Neuronal stem cell (in vitro differentiated cells): ENCODE results near the gene SYNGR3.
"Not testable (repeated sequence)": the region's sequence is repeated elsewhere in the genome, so short reads cannot be mapped to it uniquely, and the experiment has no call there.

Source experiments
- DNase-seq: peaks from one replicate; pipeline ENCODE4 v3.0.0-alpha.2; 2013; ENCODE audit warnings: low spot score
- H2AFZ ChIP-seq: one replicate; pipeline ENCODE4 v1.6.1; 2013; ENCODE audit warnings: mild to moderate bottlenecking, low read length, inconsistent platforms
- H2AK5ac ChIP-seq: 2 replicates; pipeline ENCODE4 v1.6.1; 2013; ENCODE audit warnings: low read depth, mild to moderate bottlenecking, inconsistent platforms, low read length, moderate library complexity, mixed read lengths
- H2BK120ac ChIP-seq: 2 replicates; pipeline ENCODE4 v1.6.1; 2013; ENCODE audit warnings: low read depth, mild to moderate bottlenecking, inconsistent platforms, low read length, moderate library complexity, mixed read lengths
- H2BK12ac ChIP-seq: one replicate; pipeline ENCODE4 v1.6.1; 2013; ENCODE audit warnings: low read length, inconsistent platforms
- H2BK15ac ChIP-seq: 2 replicates; pipeline ENCODE4 v1.6.1; 2013; ENCODE audit warnings: mild to moderate bottlenecking, low read length, inconsistent platforms, mixed read lengths
- H2BK5ac ChIP-seq: one replicate; pipeline ENCODE4 v1.6.1; 2013; ENCODE audit warnings: inconsistent platforms, mild to moderate bottlenecking, low read length, moderate library complexity
- H3K14ac ChIP-seq: one replicate; pipeline ENCODE4 v1.6.1; 2013; ENCODE audit warnings: low read length, inconsistent platforms
- H3K18ac ChIP-seq: 2 replicates; pipeline ENCODE4 v1.6.1; 2013; ENCODE audit warnings: low read length, inconsistent platforms
- H3K23ac ChIP-seq: 2 replicates; pipeline ENCODE4 v1.6.1; 2013; ENCODE audit warnings: low read depth, mild to moderate bottlenecking, mixed read lengths, low read length, inconsistent platforms; ENCODE audit not compliant: poor library complexity
- H3K27ac ChIP-seq: replicated peaks from 3 replicates; pipeline ENCODE4 v1.5.1; 2013; ENCODE audit warnings: low read length, inconsistent platforms
- H3K27me3 ChIP-seq, 3 experiments: 2 replicates each; pipeline ENCODE4 v1.6.1; 2013; ENCODE audit warnings: low read length in 3 of 3, mild to moderate bottlenecking in 2 of 3, inconsistent platforms in 1 of 3, low read depth in 1 of 3, mixed read lengths in 1 of 3, moderate library complexity in 1 of 3; ENCODE audit not compliant: control insufficient read depth in 3 of 3, insufficient read depth in 3 of 3
- H3K36me3 ChIP-seq, 2 donors: replicated peaks in 1 of 2; 2 replicates each; pipeline ENCODE4 v1.6.1; 2013; ENCODE audit warnings: low read length in 2 of 2; ENCODE audit not compliant: control insufficient read depth in 2 of 2, insufficient read depth in 2 of 2
- H3K4ac ChIP-seq: 2 replicates; pipeline ENCODE4 v1.6.1; 2013; ENCODE audit warnings: inconsistent platforms, mild to moderate bottlenecking, low read length, moderate library complexity
- H3K4me1 ChIP-seq, 2 donors: 1 replicate in 1 of 2; 2 replicates in 1 of 2; pipeline ENCODE4 v1.6.1; 2013; ENCODE audit warnings: low read length in 2 of 2, low read depth in 1 of 2; ENCODE audit not compliant: control insufficient read depth in 2 of 2, insufficient read depth in 1 of 2
- H3K4me2 ChIP-seq: one replicate; pipeline ENCODE4 v1.6.1; 2013; ENCODE audit warnings: mild to moderate bottlenecking, low read length, inconsistent platforms; ENCODE audit not compliant: insufficient read depth, poor library complexity, severe bottlenecking
- H3K4me3 ChIP-seq, 2 donors: 2 replicates each; pipeline ENCODE4 v1.5.1; 2013; ENCODE audit warnings: low read length in 2 of 2, mild to moderate bottlenecking in 2 of 2, inconsistent platforms in 1 of 2, moderate library complexity in 1 of 2
- H3K79me1 ChIP-seq: one replicate; pipeline ENCODE4 v1.6.1; 2013; ENCODE audit warnings: low read depth, mild to moderate bottlenecking, inconsistent platforms, low read length, moderate library complexity
- H3K9ac ChIP-seq: one replicate; pipeline ENCODE4 v1.6.1; 2013; ENCODE audit warnings: mild to moderate bottlenecking, low read depth, low read length, inconsistent platforms; ENCODE audit not compliant: poor library complexity
- H3K9me3 ChIP-seq, 2 donors: replicated peaks in 1 of 2; 2 replicates each; pipeline versions ENCODE3 to v1.6.1; 2013; ENCODE audit warnings: low read length in 2 of 2, mild to moderate bottlenecking in 2 of 2, inconsistent platforms in 1 of 2, low read depth in 1 of 2, mixed read lengths in 1 of 2, moderate library complexity in 1 of 2; ENCODE audit not compliant: control insufficient read depth in 2 of 2, insufficient read depth in 1 of 2
- H4K8ac ChIP-seq: one replicate; pipeline ENCODE4 v1.6.1; 2013; ENCODE audit warnings: low read depth, mild to moderate bottlenecking, inconsistent platforms, low read length, moderate library complexity
- H4K91ac ChIP-seq: one replicate; pipeline ENCODE4 v1.6.1; 2013; ENCODE audit warnings: low read length, low read depth, mild to moderate bottlenecking, inconsistent platforms; ENCODE audit not compliant: poor library complexity
- WGBS, 2 donors: extraction: QIAGEN DNeasy Blood & Tissue Kit; methylation state at CpG; one replicate each; pipeline ENCODE4 v1.1.7; 2013; ENCODE audit warnings: missing lambda C conversion rate in 2 of 2, mixed read lengths in 1 of 2; ENCODE audit not compliant: insufficient read length in 2 of 2, insufficient replicate concordance in 1 of 2; ENCODE audit errors: extremely low coverage in 2 of 2; 5-methylcytosine and 5-hydroxymethylcytosine counted together

The SYNGR3 gene

GRCh38 chr16:1950047-1950446 is 39.7 kb upstream of the SYNGR3 start:
- H4K91ac ChIP-seq: no peak overlapping the region
- no peak overlapping the region for H2BK120ac ChIP-seq
- no peaks in the 10 kb centered on the region for H3K9me3 ChIP-seq
- no peak overlapping the region for H3K9ac ChIP-seq
- peak overlapping the region; percentile 23 for H3K4ac ChIP-seq
- H3K23ac ChIP-seq: peak overlapping the region; percentile 80
- H3K27ac ChIP-seq: no peak overlapping the region
- H2BK12ac ChIP-seq: peak overlapping the region; percentile 58
- peak overlapping the region; percentile 84 for H3K14ac ChIP-seq
- no peaks in the 10 kb centered on the region for H3K79me1 ChIP-seq
- H3K4me3 ChIP-seq: no peak overlapping the region
- WGBS, 2 donors: no CpG with 5 or more reads among the region's 7 CpGs
- H2AK5ac ChIP-seq: peak overlapping the region; percentile 88
- no peak overlapping the region for H3K4me2 ChIP-seq
- H3K18ac ChIP-seq: no peak overlapping the region
- no peaks in the 10 kb centered on the region for H3K4me1 ChIP-seq
- peak overlapping the region; percentile 96 for H2BK5ac ChIP-seq
- DNase-seq: no peak
- peaks cover 0 to 7% (median 0%) of the 10 kb centered on the region in 3 experiments for H3K27me3 ChIP-seq
- no peak overlapping the region for H4K8ac ChIP-seq
- no peaks in the 10 kb centered on the region for H3K36me3 ChIP-seq
- H2AFZ ChIP-seq: peak overlapping the region; percentile 80
- H2BK15ac ChIP-seq: no peak overlapping the region

- Histone ChIP-seq H3K4me1 (no peaks in the 10 kb centered on the region), H2BK120ac (no peak overlapping the region), H3K9me3 (no peaks in the 10 kb centered on the region), H2BK15ac (peak overlapping the region; percentile 26), H2AK5ac (peak overlapping the region; percentile 88), H3K36me3 (no peaks in the 10 kb centered on the region), H3K23ac (peak overlapping the region; percentile 80), H2BK5ac (peak overlapping the region; percentile 96), H3K27me3 (peaks cover 0 to 3% (median 0%) of the 10 kb centered on the region in 3 experiments), H3K79me1 (no peaks in the 10 kb centered on the region), H3K14ac (no peak overlapping the region), H3K4me3 (no peak overlapping the region), H4K8ac (no peak overlapping the region), H3K9ac (peak overlapping the region; percentile 70), H3K4me2 (no peak overlapping the region), H3K18ac (peak overlapping the region; percentile 64), H2BK12ac (peak overlapping the region; percentile 58), H3K27ac (no peak overlapping the region), H3K4ac (peak overlapping the region; percentile 53), H4K91ac (no peak overlapping the region), H2AFZ (peak overlapping the region; percentile 80)
- WGBS, 2 donors: no CpG with 5 or more reads among the region's 19 CpGs
- no peak for DNase-seq
These were observed 39.2 kb upstream of the SYNGR3 start for GRCh38 chr16:1950559-1950958.

GRCh38 chr16:1953734-1954133 is 36.0 kb upstream of the SYNGR3 start:
- no peaks in the 10 kb centered on the region for H3K36me3 ChIP-seq
- H2BK5ac ChIP-seq: no peak overlapping the region
- H3K79me1 ChIP-seq: no peaks in the 10 kb centered on the region
- no peak overlapping the region for H3K4me3 ChIP-seq
- no peak overlapping the region for H4K8ac ChIP-seq
- H4K91ac ChIP-seq: no peak overlapping the region
- H3K4me1 ChIP-seq: no peaks in the 10 kb centered on the region
- H3K9ac ChIP-seq: no peak overlapping the region
- H3K27ac ChIP-seq: no peak overlapping the region
- H2BK12ac ChIP-seq: peak overlapping the region; percentile 41
- H3K4me2 ChIP-seq: no peak overlapping the region
- DNase-seq: no peak
- H3K23ac ChIP-seq: no peak overlapping the region
- no peaks in the 10 kb centered on the region for H3K9me3 ChIP-seq
- no peak overlapping the region for H2BK120ac ChIP-seq
- peak overlapping the region; percentile 9 for H2BK15ac ChIP-seq
- H2AFZ ChIP-seq: no peak overlapping the region
- H3K4ac ChIP-seq: peak overlapping the region; percentile 53
- whole genome bisulfite sequencing, 2 donors: no CpG with 5 or more reads among the region's 22 CpGs
- H2AK5ac ChIP-seq: peak overlapping the region; percentile 47
- H3K18ac ChIP-seq: peak overlapping the region; percentile 8
- no peak overlapping the region for H3K14ac ChIP-seq
- no peaks in the 10 kb centered on the region for H3K27me3 ChIP-seq

GRCh38 chr16:1957434-1958142 is 32.2 kb upstream of the SYNGR3 start:
- H4K8ac ChIP-seq: not testable (repeated sequence)
- no CpG with 5 or more reads among the region's 22 CpGs for WGBS, 2 donors

More at GRCh38 chr16:1957434-1958142, 32.2 kb upstream of the SYNGR3 start:
- not testable (repeated sequence) for DNase-seq, H3K27ac ChIP-seq, H3K18ac ChIP-seq, H3K79me1 ChIP-seq, H3K9me3 ChIP-seq, H2AK5ac ChIP-seq, H3K4me3 ChIP-seq, H2BK12ac ChIP-seq, H4K91ac ChIP-seq, H3K4ac ChIP-seq, H2BK120ac ChIP-seq, H3K9ac ChIP-seq, H3K14ac ChIP-seq, H2AFZ ChIP-seq, H2BK15ac ChIP-seq, H2BK5ac ChIP-seq, H3K4me1 ChIP-seq, H3K23ac ChIP-seq, H3K27me3 ChIP-seq
- Histone ChIP-seq H3K4me2 (peak overlapping the region; percentile 18), H3K36me3 (peaks cover 9 to 20% of the 10 kb centered on the region in 2 donors)
